Hepatocyte (in vitro differentiated cells): ENCODE measurements around the gene MTMR8.

Experiments
- CTCF ChIP-seq: fragments of 200-600 bp; sonication (generic); IDR thresholded peaks from 2 replicates; pipeline ENCODE4 v1.5.1; 2016; ENCODE audit warnings: antibody characterized with exemption, mild to moderate bottlenecking; ENCODE audit not compliant: poor library complexity
- EZH2 ChIP-seq: fragments of 200-600 bp; sonication (generic); IDR thresholded peaks from 2 replicates; pipeline ENCODE4 v1.6.1; 2016; ENCODE audit warnings: antibody characterized with exemption, mild to moderate bottlenecking, borderline replicate concordance
- EZH2phosphoT487 ChIP-seq: fragments of 200-600 bp; sonication (generic); IDR thresholded peaks from one replicate; pipeline ENCODE4 v1.6.1; 2018; ENCODE audit warnings: antibody characterized with exemption, mild to moderate bottlenecking, low read depth, moderate library complexity; ENCODE audit not compliant: unreplicated experiment, severe bottlenecking

GRCh38 chrX:64379924-64380323, 15.3 kb downstream of the MTMR8 start:
- TF ChIP-seq CTCF (no peak), EZH2 (no peak), EZH2phosphoT487 (no peak)
